PFSK-1 (cell line): Measurements from ENCODE around the gene COL23A1.

Experiments
- FOXP2 ChIP-seq: optimal IDR thresholded peaks from 2 replicates; pipeline ENCODE3; 2011; ENCODE audit warnings: borderline replicate concordance, control low read depth, inconsistent platforms; ENCODE audit not compliant: insufficient read depth; ENCODE audit errors: extremely low read length, extremely low read depth
- POLR2AphosphoS5 ChIP-seq: IDR thresholded peaks from 2 replicates; pipeline ENCODE4 v1.6.1; 2012; ENCODE audit warnings: low read depth, mild to moderate bottlenecking, control low read depth, low read length, moderate library complexity
- SIN3A ChIP-seq: IDR thresholded peaks from 2 replicates; pipeline ENCODE4 v1.6.1; 2012; ENCODE audit warnings: mild to moderate bottlenecking, low read length, moderate library complexity, borderline replicate concordance; ENCODE audit not compliant: insufficient read depth
- TAF1 ChIP-seq: IDR thresholded peaks from 2 replicates; pipeline ENCODE4 v1.6.1; 2012; ENCODE audit warnings: low read length, control low read depth, borderline replicate concordance; ENCODE audit not compliant: insufficient read depth
- TF ChIP-seq, protein P1 (sequence below), 2 experiments: IDR thresholded peaks; 2 replicates each; pipeline versions ENCODE4 v1.6.1 to v1.8.0; 2011 to 2012; ENCODE audit warnings: low read depth in 2 of 2, low read length in 2 of 2, control low read depth in 1 of 2, inconsistent platforms in 1 of 2, mild to moderate bottlenecking in 1 of 2, moderate library complexity in 1 of 2; ENCODE audit not compliant: insufficient read depth in 1 of 2

The COL23A1 gene

GRCh38 chr5:178439493-178440180 lies 150.6 kb downstream of the COL23A1 start:
- TF ChIP-seq POLR2AphosphoS5, result no peak
- TF ChIP-seq SIN3A, result no peak
- TF ChIP-seq, protein P1, sequence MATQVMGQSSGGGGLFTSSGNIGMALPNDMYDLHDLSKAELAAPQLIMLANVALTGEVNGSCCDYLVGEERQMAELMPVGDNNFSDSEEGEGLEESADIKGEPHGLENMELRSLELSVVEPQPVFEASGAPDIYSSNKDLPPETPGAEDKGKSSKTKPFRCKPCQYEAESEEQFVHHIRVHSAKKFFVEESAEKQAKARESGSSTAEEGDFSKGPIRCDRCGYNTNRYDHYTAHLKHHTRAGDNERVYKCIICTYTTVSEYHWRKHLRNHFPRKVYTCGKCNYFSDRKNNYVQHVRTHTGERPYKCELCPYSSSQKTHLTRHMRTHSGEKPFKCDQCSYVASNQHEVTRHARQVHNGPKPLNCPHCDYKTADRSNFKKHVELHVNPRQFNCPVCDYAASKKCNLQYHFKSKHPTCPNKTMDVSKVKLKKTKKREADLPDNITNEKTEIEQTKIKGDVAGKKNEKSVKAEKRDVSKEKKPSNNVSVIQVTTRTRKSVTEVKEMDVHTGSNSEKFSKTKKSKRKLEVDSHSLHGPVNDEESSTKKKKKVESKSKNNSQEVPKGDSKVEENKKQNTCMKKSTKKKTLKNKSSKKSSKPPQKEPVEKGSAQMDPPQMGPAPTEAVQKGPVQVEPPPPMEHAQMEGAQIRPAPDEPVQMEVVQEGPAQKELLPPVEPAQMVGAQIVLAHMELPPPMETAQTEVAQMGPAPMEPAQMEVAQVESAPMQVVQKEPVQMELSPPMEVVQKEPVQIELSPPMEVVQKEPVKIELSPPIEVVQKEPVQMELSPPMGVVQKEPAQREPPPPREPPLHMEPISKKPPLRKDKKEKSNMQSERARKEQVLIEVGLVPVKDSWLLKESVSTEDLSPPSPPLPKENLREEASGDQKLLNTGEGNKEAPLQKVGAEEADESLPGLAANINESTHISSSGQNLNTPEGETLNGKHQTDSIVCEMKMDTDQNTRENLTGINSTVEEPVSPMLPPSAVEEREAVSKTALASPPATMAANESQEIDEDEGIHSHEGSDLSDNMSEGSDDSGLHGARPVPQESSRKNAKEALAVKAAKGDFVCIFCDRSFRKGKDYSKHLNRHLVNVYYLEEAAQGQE (IDR thresholded peaks at IDR 0.05; ENCODE audit: insufficient read depth in 1 of 2, low read depth in 2 of 2, low read length in 2 of 2), result no peak
- TF ChIP-seq TAF1, result no peak
- TF ChIP-seq FOXP2, result no peak

DNA sequence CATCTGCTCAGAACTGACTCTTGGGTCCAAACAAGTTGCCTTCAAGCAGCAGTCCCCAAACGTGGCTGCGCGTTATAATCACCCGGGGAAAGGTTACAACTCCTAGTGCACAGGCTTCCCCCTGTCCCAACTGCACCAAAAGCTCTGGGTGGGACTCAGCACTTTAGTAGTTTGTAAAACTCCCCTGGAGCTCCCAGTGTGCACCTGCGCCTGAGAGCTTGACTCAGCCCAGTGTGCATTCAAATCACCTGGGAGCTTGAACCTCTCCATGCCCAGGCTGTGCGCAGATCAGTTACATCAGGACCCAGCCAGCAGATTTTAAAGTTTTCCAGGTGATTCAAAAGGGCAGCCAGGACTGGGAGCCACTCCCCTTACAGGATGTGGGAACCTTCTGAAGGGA lies 151.4 kb downstream of the COL23A1 start:
- TF ChIP-seq POLR2AphosphoS5, result no peak

DNA sequence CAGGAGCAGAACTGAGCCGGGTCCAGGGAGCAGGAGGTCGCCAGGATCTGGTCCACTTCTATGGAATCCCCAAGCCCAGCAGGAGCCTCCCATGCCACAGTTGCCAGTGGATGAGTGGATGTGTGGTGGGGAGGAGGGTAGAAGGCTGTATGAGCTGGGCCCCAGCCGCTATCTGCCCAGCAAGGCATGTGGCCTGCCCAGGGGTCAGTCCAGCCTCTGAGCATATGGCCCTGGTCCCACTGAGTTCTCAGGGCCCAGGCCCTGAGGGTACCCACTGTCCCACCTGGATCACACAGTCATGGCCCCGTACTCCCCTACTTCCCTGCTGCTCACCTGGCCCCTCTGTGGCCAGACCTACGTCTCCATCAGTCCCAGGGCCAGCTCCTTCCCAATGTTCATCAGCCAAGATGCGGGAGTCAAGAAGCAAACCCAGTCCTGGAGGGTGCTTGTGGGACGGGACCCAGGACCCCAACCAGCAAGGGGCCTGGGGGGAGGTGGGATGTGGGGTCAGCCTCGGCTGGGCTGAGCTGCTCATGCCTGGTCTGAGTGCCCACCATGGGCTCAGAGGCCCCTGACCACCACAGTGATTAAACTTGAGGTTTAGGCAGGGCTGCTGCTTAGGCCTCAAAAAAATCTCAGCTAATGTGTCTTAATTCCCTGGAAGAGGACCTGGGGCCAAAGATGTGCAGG lies 152.7 kb downstream of the COL23A1 start:
- no peak for TF ChIP-seq TAF1

DNA sequence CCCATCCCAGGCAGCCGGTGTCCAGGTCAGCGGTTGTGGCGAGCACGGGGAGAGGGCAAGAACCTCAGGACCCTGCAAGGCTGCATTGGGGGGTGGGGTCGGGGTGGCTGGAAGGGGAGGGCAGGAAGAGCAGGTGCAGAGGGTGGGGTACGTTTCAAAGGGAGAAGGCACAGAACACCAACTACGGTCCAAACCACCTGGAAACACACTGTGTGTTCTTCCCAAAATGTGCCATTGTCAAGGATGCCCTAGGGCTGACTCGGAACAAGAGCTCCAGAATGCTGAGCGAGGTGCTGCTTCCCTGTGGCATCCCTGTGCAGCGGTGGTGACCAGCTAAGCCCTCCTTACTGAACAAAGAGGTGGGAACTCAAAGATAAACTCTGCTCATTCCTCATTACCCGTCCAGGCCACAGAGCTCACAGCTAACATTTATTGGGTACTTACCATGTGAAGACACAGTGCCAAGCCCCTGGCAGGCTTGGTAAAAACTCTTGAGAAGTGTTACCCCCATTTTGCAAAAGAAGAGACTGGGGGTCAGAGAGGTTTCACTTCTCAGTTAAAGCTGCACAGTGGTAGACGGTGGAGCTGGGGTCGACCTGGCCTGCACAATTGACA lies 153.8 kb downstream of the COL23A1 start:
- TF ChIP-seq TAF1, result no peak
- TF ChIP-seq, protein P1 (IDR thresholded peaks at IDR 0.05; ENCODE audit: insufficient read depth in 1 of 2, low read depth in 2 of 2, low read length in 2 of 2), result no peak
- no peak for TF ChIP-seq SIN3A
- no peak for TF ChIP-seq POLR2AphosphoS5
- TF ChIP-seq FOXP2, result no peak

DNA sequence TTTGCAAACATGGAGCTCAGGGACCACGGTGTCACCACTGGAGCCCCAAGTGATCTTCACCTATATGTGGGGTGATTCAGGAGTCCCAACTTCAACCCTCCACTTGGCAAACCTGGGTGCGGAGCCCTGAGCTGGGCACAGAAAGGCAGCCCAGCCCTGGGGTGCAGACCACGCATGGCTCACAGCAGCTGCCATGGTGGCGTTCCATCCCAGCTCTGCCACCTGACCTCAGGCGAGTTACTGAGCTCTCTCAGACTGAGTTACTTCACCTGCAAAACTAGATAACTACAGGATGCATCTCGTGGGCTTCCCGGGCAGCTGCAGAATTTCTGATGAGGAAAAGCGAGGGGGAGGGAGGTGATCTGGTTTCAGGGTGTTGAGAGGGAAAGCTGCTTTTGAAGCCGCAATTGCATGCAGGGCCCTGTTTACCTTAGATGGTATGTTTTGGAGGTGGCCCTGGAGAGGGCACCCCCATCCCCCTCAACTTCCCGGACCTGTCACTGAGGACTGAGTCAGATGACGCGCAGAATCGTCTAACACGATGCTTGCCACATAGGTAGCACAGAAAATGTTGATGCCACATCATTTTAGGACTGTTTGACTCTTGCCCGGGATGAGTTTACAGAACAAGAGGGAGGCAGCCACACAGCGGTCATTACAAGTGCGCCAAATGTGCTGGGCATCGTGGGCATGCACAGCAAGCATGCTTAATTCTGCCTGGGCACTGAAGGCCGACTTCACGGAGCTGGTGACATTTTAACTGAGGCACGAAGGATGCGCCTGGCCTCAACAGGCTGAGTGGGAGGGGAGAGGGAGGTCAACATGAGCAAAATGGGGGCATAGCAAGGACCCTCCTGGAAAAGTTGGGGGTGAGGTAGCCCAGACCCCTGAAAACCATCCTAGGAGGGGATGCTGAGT lies 154.6 kb downstream of the COL23A1 start:
- TF ChIP-seq POLR2AphosphoS5, result no peak
- no peak for TF ChIP-seq FOXP2
- TF ChIP-seq TAF1, result no peak
- TF ChIP-seq, protein P1 (IDR thresholded peaks at IDR 0.05; ENCODE audit: insufficient read depth in 1 of 2, low read depth in 2 of 2, low read length in 2 of 2), result no peak
- no peak for TF ChIP-seq SIN3A
